Tibial nerve (tissue), 4 donors: ENCODE results near the gene LGSN.

Experiments used
- CTCF ChIP-seq, 5 experiments: fragments of 200-600 bp in 3 of 5; fragments of 450-650 bp in 2 of 5; sonication (generic) in 3 of 5; IDR thresholded peaks; one replicate each; pipeline ENCODE4 v1.5.1; 2016 to 2019; ENCODE audit warnings: antibody characterized with exemption in 5 of 5, mild to moderate bottlenecking in 3 of 5, moderate library complexity in 2 of 5
- EP300 ChIP-seq, 2 donors: sonication (generic); formaldehyde crosslinking; IDR thresholded peaks; one replicate each; pipeline ENCODE4 v1.6.1; 2017; ENCODE audit warnings: antibody characterized with exemption in 2 of 2, mild to moderate bottlenecking in 1 of 2
- POLR2A ChIP-seq, 2 donors: fragments of 450-650 bp; IDR thresholded peaks; one replicate each; pipeline ENCODE4 v1.6.1; 2017; ENCODE audit warnings: antibody characterized with exemption in 2 of 2, mild to moderate bottlenecking in 2 of 2, moderate library complexity in 2 of 2

GRCh38 chr6:63306420-63306819, 13.4 kb downstream of the LGSN start:
- TF ChIP-seq CTCF (IDR thresholded peaks at IDR 0.05) (no peak), POLR2A (IDR thresholded peaks at IDR 0.05) (no peak), EP300 (IDR thresholded peaks at IDR 0.05) (no peak)
